OCI-LY3 (cell line): ENCODE results near the gene NXF3.
"Not testable (repeated sequence)": the region's sequence is repeated elsewhere in the genome, so short reads cannot be mapped to it uniquely, and the experiment has no call there.

Experiments
- H2AFZ ChIP-seq: fragments of 200-600, 300-600 bp; shearing (Covaris generic); 2 replicates; pipeline ENCODE4 v1.6.0; 2014; ENCODE audit warnings: antibody characterized with exemption, low read depth, low read length
- H3K27ac ChIP-seq: fragments of 200-600, 300-600 bp; sonication (generic); 2 replicates; pipeline ENCODE4 v1.5.1; 2014; ENCODE audit warnings: mild to moderate bottlenecking, low read length, moderate library complexity, mixed read lengths
- H3K27me3 ChIP-seq: fragments of 200-600, 300-600 bp; sonication (generic); 2 replicates; pipeline ENCODE4 v1.6.1; 2014; ENCODE audit warnings: low read depth, low read length, mixed read lengths
- H3K36me3 ChIP-seq: fragments of 200-600, 300-600 bp; sonication (generic); replicated peaks from 2 replicates; pipeline ENCODE3; 2014; ENCODE audit warnings: low read depth, low read length, mixed read lengths
- H3K4me1 ChIP-seq: fragments of 300-600, 200-600 bp; sonication (generic); 2 replicates; pipeline ENCODE4 v1.6.1; 2014; ENCODE audit warnings: low read length, mixed read lengths
- H3K4me2 ChIP-seq: fragments of 200-600, 300-600 bp; sonication (generic); 2 replicates; pipeline ENCODE4 v1.6.1; 2014; ENCODE audit warnings: low read length, mixed read lengths
- H3K4me3 ChIP-seq: fragments of 300-600, 200-600 bp; sonication (generic); 2 replicates; pipeline ENCODE4 v1.5.1; 2014; ENCODE audit warnings: antibody characterized with exemption, mild to moderate bottlenecking, low read length, moderate library complexity
- H3K79me2 ChIP-seq: fragments of 300-600, 200-600 bp; shearing (Covaris generic); 2 replicates; pipeline ENCODE4 v1.6.1; 2014; ENCODE audit warnings: mild to moderate bottlenecking, low read length, mixed read lengths
- H3K9ac ChIP-seq: fragments of 300-600, 200-600 bp; shearing (Covaris generic); 2 replicates; pipeline ENCODE4 v1.6.0; 2014; ENCODE audit warnings: mild to moderate bottlenecking, low read length, moderate library complexity
- H3K9me3 ChIP-seq: fragments of 200-600, 300-600 bp; shearing (Covaris generic); 2 replicates; pipeline ENCODE4 v1.6.1; 2014; ENCODE audit warnings: low read length, mixed read lengths; ENCODE audit not compliant: insufficient read depth
- H4K20me1 ChIP-seq: fragments of 200-600, 300-600 bp; sonication (generic); 2 replicates; pipeline ENCODE4 v1.6.1; 2016; ENCODE audit warnings: low read length, mixed read lengths; ENCODE audit not compliant: insufficient read depth
- EZH2phosphoT487 ChIP-seq: fragments of 200-600 bp; shearing (Covaris generic); IDR thresholded peaks from 2 replicates; pipeline ENCODE4 v1.6.1; 2018; ENCODE audit warnings: antibody characterized with exemption, mixed run types, low read depth
- TF ChIP-seq, protein P1 (sequence below): fragments of 200-600, 300-600 bp; sonication (generic); IDR thresholded peaks from 2 replicates; pipeline ENCODE4 v1.5.1; 2014; ENCODE audit warnings: antibody characterized with exemption, low read length, low read depth

Gene NXF3

DNA sequence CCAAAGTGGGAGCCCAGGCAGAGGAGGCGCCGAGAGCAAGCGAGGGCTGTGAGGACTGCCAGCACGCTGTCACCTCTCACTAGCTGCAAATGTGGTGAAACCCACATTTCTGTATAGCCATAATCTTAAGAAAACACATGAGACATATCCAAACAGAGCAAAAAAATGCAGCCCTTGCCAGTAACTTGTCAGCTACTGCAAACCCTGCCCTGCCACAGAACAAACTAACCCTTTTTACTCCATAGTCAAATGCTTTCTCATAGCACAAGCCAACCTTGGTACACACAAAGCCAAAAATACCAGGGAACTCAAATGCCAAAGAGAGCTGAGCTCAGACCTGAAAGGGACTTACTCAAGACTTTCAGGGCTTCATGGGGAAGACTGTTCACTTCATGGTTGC, 14.9 kb upstream of the NXF3 start:
- H3K27ac ChIP-seq, result no peak overlapping the region
- H3K79me2 ChIP-seq, result no peaks in the 10 kb centered on the region
- H3K4me2 ChIP-seq, result no peak overlapping the region
- no peak overlapping the region for H2AFZ ChIP-seq
- no peaks in the 10 kb centered on the region for H3K9me3 ChIP-seq
- H3K4me1 ChIP-seq, result no peaks in the 10 kb centered on the region
- no peaks in the 10 kb centered on the region for H3K27me3 ChIP-seq
- no peaks in the 10 kb centered on the region for H4K20me1 ChIP-seq
- H3K4me3 ChIP-seq, result no peak overlapping the region
- TF ChIP-seq, protein P1, sequence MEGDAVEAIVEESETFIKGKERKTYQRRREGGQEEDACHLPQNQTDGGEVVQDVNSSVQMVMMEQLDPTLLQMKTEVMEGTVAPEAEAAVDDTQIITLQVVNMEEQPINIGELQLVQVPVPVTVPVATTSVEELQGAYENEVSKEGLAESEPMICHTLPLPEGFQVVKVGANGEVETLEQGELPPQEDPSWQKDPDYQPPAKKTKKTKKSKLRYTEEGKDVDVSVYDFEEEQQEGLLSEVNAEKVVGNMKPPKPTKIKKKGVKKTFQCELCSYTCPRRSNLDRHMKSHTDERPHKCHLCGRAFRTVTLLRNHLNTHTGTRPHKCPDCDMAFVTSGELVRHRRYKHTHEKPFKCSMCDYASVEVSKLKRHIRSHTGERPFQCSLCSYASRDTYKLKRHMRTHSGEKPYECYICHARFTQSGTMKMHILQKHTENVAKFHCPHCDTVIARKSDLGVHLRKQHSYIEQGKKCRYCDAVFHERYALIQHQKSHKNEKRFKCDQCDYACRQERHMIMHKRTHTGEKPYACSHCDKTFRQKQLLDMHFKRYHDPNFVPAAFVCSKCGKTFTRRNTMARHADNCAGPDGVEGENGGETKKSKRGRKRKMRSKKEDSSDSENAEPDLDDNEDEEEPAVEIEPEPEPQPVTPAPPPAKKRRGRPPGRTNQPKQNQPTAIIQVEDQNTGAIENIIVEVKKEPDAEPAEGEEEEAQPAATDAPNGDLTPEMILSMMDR, result no peak
- no peak for TF ChIP-seq EZH2phosphoT487
- no peaks in the 10 kb centered on the region for H3K36me3 ChIP-seq
- H3K9ac ChIP-seq, result no peak overlapping the region

DNA sequence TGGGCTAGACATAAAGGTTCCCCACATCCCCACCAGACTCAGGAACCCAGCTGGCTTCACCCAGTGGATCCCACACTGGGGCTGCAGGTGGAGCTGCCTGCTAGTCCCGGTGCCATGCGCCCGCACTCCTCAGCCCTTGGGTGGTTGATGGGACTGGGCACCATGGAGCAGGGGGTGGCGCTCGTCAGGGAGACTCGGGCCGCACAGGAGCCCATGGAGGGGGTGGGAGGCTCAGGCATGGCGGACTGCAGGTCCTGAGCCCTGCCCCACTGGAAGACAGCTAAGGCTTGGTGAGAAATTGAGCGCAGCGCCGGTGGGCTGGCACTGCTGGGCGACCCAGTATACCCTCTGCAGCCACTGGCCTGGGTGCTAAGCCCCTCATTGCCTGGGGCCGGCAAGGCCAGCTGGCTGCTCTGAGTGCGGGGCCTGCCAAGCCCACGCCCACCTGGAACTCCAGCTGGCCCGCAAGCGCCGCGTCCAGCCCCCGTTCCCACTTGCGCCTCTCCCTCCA, 14.3 kb upstream of the NXF3 start:
- H3K27ac ChIP-seq, H3K4me1 ChIP-seq, H3K27me3 ChIP-seq, H3K4me2 ChIP-seq, H3K9me3 ChIP-seq, H3K79me2 ChIP-seq, H3K9ac ChIP-seq, H2AFZ ChIP-seq, H4K20me1 ChIP-seq, H3K4me3 ChIP-seq, H3K36me3 ChIP-seq: not testable (repeated sequence)

DNA sequence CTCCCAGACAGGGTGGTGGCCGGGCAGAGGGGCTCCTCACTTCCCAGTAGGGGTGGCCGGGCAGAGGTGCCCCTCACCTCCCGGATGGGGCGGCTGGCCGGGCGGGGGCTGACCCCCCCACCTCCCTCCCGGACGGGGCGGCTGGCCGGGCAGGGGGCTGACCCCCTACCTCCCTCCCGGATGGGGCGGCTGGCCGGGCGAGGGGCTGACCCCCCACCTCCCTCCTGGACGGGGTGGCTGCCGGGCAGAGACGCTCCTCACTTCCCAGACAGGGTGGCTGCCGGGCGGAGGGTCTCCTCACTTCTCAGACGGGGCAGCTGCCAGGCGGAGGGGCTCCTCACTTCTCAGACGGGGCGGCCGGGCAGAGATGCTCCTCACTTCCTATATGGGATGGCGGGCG, 11.4 kb upstream of the NXF3 start:
- not testable (repeated sequence) for H3K27ac ChIP-seq

DNA sequence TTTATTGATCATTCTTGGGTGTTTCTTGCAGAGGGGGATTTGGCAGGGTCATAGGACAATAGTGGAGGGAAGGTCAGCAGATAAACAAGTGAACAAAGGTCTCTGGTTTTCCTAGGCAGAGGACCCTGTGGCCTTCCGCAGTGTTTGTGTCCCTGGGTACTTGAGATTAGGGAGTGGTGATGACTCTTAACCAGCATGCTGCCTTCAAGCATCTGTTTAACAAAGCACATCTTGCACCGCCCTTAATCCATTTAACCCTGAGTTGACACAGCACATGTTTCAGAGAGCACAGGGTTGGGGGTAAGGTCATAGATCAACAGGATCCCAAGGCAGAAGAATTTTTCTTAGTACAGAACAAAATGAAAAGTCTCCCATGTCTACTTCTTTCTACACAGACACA, 10.9 kb upstream of the NXF3 start:
- not testable (repeated sequence) for H3K27me3 ChIP-seq, H3K36me3 ChIP-seq, H3K4me1 ChIP-seq, H4K20me1 ChIP-seq, H3K4me2 ChIP-seq, H3K9ac ChIP-seq, H3K27ac ChIP-seq, H3K4me3 ChIP-seq, H2AFZ ChIP-seq, H3K79me2 ChIP-seq, H3K9me3 ChIP-seq

More for the DNA sequence above, 11.4 kb upstream of the NXF3 start:
- not testable (repeated sequence) for H4K20me1 ChIP-seq, H3K79me2 ChIP-seq, H3K9me3 ChIP-seq, H2AFZ ChIP-seq, H3K4me3 ChIP-seq, H3K36me3 ChIP-seq, H3K4me1 ChIP-seq, H3K9ac ChIP-seq, H3K27me3 ChIP-seq, H3K4me2 ChIP-seq

DNA sequence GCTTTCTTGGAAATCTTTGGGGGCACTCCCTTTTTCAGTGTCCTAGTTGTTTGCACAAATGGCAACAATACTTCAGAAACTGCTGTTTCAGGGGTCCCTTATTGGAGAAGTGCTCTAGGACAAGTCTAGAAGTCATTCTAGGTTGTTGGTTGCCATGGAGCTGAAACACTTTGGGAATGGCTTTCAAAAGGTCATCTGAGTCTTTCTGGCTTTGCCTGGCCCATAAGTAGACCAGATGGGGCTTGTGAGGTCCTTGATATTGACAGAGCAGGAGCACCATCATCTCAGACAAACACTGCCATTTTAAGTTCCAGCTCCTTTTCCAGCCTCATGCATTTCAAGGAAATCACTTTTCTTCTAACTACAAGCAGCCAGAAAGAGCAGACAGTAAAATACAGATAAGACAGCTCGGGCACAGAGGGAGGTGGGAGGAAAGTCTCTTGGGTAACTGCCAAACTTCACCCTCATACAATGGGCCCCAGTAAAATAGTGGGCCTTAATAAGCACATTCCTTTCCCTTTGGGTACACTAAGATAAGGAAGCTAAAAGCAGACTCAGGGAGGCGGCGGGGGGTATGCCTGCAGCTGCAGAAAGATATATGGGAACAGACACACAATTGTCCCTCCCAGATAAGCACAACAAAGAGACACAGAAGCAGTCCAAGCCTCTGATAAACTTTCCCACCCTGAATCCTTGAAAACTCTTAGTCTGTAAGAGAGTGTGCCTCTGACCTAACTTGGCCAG, 8.5 kb upstream of the NXF3 start:
- H3K27me3 ChIP-seq, result no peaks in the 10 kb centered on the region
- no peak overlapping the region for H3K4me3 ChIP-seq
- H3K4me2 ChIP-seq, result no peak overlapping the region
- no peaks in the 10 kb centered on the region for H4K20me1 ChIP-seq
- no peaks in the 10 kb centered on the region for H3K9me3 ChIP-seq
- H3K79me2 ChIP-seq, result no peaks in the 10 kb centered on the region
- H3K9ac ChIP-seq, result no peak overlapping the region
- no peak overlapping the region for H2AFZ ChIP-seq
- H3K27ac ChIP-seq, result no peak overlapping the region
- no peaks in the 10 kb centered on the region for H3K4me1 ChIP-seq
- H3K36me3 ChIP-seq, result no peaks in the 10 kb centered on the region
- TF ChIP-seq EZH2phosphoT487, result no peak
- TF ChIP-seq, protein P1, result no peak
